Body of pancreas (tissue), 4 donors: ENCODE results near the gene SCN5A.

Source experiments
- CTCF ChIP-seq, 7 experiments: fragments of 450-650 bp in 4 of 7; fragments of 200-600 bp in 3 of 7; sonication (generic) in 3 of 7; IDR thresholded peaks; one replicate each; pipeline ENCODE4 v1.5.1; 2016 to 2019; ENCODE audit warnings: antibody characterized with exemption in 7 of 7
- POLR2A ChIP-seq, 3 donors: fragments of 450-650 bp; IDR thresholded peaks; one replicate each; pipeline ENCODE4 v1.6.1; 2016; ENCODE audit warnings: antibody characterized with exemption in 3 of 3, mild to moderate bottlenecking in 2 of 3

- TF ChIP-seq CTCF (IDR thresholded peaks at IDR 0.05) (no peak), POLR2A (IDR thresholded peaks at IDR 0.05) (no peak)
Observed at GRCh38 chr3:38610934-38611333, 38.6 kb downstream of the SCN5A start.
